H9 (cell line): Measurements from ENCODE around the gene HOATZ. TPM values are rescaled to one million over a fixed set of nuclear protein-coding genes. Genes with fewer than 3 reads are reported as not detected.
A peak's percentile ranks its signal among the peaks of the same experiment; 100 is the strongest.

Source experiments
- DNase-seq: peaks from one replicate; pipeline ENCODE4 v3.0.0-alpha.2; 2017
- H2AFZ ChIP-seq: one replicate; pipeline ENCODE4 v1.6.1; 2013; ENCODE audit warnings: mild to moderate bottlenecking, low read length, control low read depth, moderate library complexity
- H2AK5ac ChIP-seq: 2 replicates; pipeline ENCODE4 v1.6.1; 2013; ENCODE audit warnings: low read length, control low read depth, mixed read lengths; ENCODE audit not compliant: insufficient read length
- H2BK120ac ChIP-seq: one replicate; pipeline ENCODE4 v1.6.1; 2013; ENCODE audit warnings: low read depth, mild to moderate bottlenecking, low read length, control low read depth, inconsistent platforms; ENCODE audit not compliant: poor library complexity, severe bottlenecking
- H2BK12ac ChIP-seq: 2 replicates; pipeline ENCODE4 v1.6.1; 2013; ENCODE audit warnings: low read length, control low read depth, mixed read lengths, low read depth; ENCODE audit not compliant: insufficient read length
- H2BK15ac ChIP-seq: 2 replicates; pipeline ENCODE4 v1.6.1; 2013; ENCODE audit warnings: low read depth, low read length, control low read depth
- H2BK20ac ChIP-seq: one replicate; pipeline ENCODE4 v1.6.1; 2013; ENCODE audit warnings: low read depth, mild to moderate bottlenecking, low read length, control low read depth, inconsistent platforms; ENCODE audit not compliant: poor library complexity, severe bottlenecking
- H2BK5ac ChIP-seq: 2 replicates; pipeline ENCODE4 v1.6.1; 2013; ENCODE audit warnings: low read length, control low read depth, mixed read lengths; ENCODE audit not compliant: insufficient read length
- H3K14ac ChIP-seq: 2 replicates; pipeline ENCODE4 v1.6.1; 2013; ENCODE audit warnings: low read length, control low read depth; ENCODE audit not compliant: insufficient read depth
- H3K18ac ChIP-seq: 2 replicates; pipeline ENCODE4 v1.6.1; 2013; ENCODE audit warnings: low read depth, mild to moderate bottlenecking, mixed read lengths, low read length, control low read depth; ENCODE audit not compliant: insufficient read length
- H3K23ac ChIP-seq: 2 replicates; pipeline ENCODE4 v1.6.1; 2013; ENCODE audit warnings: low read length, control low read depth, mixed read lengths, low read depth; ENCODE audit not compliant: insufficient read length
- H3K23me2 ChIP-seq: 2 replicates; pipeline ENCODE4 v1.6.1; 2013; ENCODE audit warnings: low read depth, mild to moderate bottlenecking, mixed read lengths, low read length, control low read depth; ENCODE audit not compliant: insufficient read length, poor library complexity, severe bottlenecking
- H3K27ac ChIP-seq: 2 replicates; pipeline ENCODE4 v1.5.1; 2013; ENCODE audit warnings: low read length, control low read depth, mixed read lengths, low read depth; ENCODE audit not compliant: insufficient read length
- H3K27me3 ChIP-seq: 2 replicates; pipeline ENCODE4 v1.6.1; 2013; ENCODE audit warnings: low read length, control low read depth, inconsistent platforms; ENCODE audit not compliant: insufficient read depth
- H3K4ac ChIP-seq: 2 replicates; pipeline ENCODE4 v1.6.1; 2013; ENCODE audit warnings: low read depth, mild to moderate bottlenecking, control low read depth, inconsistent platforms, low read length, moderate library complexity
- H3K4me1 ChIP-seq: 2 replicates; pipeline ENCODE4 v1.6.1; 2013; ENCODE audit warnings: low read length, control low read depth, inconsistent platforms; ENCODE audit not compliant: insufficient read depth
- H3K4me2 ChIP-seq: 2 replicates; pipeline ENCODE4 v1.6.1; 2013; ENCODE audit warnings: low read length, control low read depth, mixed read lengths; ENCODE audit not compliant: insufficient read length, insufficient read depth
- H3K56ac ChIP-seq: 2 replicates; pipeline ENCODE4 v1.6.1; 2013; ENCODE audit warnings: low read depth, mild to moderate bottlenecking, mixed read lengths, low read length, control low read depth; ENCODE audit not compliant: insufficient read length
- H3K79me1 ChIP-seq: 2 replicates; pipeline ENCODE4 v1.6.1; 2013; ENCODE audit warnings: low read depth, mild to moderate bottlenecking, moderate library complexity, low read length, control low read depth, inconsistent platforms; ENCODE audit not compliant: insufficient read depth, poor library complexity, severe bottlenecking
- H3K79me2 ChIP-seq: 2 replicates; pipeline ENCODE4 v1.6.1; 2013; ENCODE audit warnings: low read length, control low read depth, inconsistent platforms; ENCODE audit not compliant: insufficient read depth
- H3K9ac ChIP-seq: 2 replicates; pipeline ENCODE4 v1.6.1; 2013; ENCODE audit warnings: low read length, control low read depth, mixed read lengths; ENCODE audit not compliant: insufficient read length; ENCODE audit errors: extremely low read depth
- H3K9me3 ChIP-seq: one replicate; pipeline ENCODE4 v1.6.1; 2013; ENCODE audit warnings: low read depth, low read length, inconsistent platforms; ENCODE audit not compliant: control insufficient read depth
- H3T11ph ChIP-seq: one replicate; pipeline ENCODE4 v1.6.1; 2013; ENCODE audit warnings: mild to moderate bottlenecking, low read length, control low read depth, inconsistent platforms
- H4K20me1 ChIP-seq: one replicate; pipeline ENCODE4 v1.6.1; 2013; ENCODE audit not compliant: control insufficient read depth, insufficient read length, insufficient read depth
- H4K5ac ChIP-seq: 2 replicates; pipeline ENCODE4 v1.6.1; 2013; ENCODE audit warnings: low read depth, mild to moderate bottlenecking, mixed read lengths, low read length, control low read depth; ENCODE audit not compliant: insufficient read length
- H4K8ac ChIP-seq: replicated peaks from 2 replicates; pipeline ENCODE4 v1.6.1; 2013; ENCODE audit warnings: low read length, control low read depth, mixed read lengths, low read depth; ENCODE audit not compliant: insufficient read length
- H4K91ac ChIP-seq: 2 replicates; pipeline ENCODE4 v1.6.1; 2013; ENCODE audit warnings: low read depth, mild to moderate bottlenecking, moderate library complexity, mixed read lengths, low read length, control low read depth; ENCODE audit not compliant: insufficient read length
- H3K27ac Mint-ChIP-seq, 3 experiments: 2 replicates in 2 of 3; 3 replicates in 1 of 3; pipeline ENCODE4 v1.8.0; 2020 to 2021; ENCODE audit warnings: mixed read lengths in 3 of 3, mild to moderate bottlenecking in 1 of 3, moderate library complexity in 1 of 3
- H3K27me3 Mint-ChIP-seq: 2 replicates; pipeline ENCODE4 v1.8.0; 2021; ENCODE audit warnings: low read depth, mild to moderate bottlenecking, moderate library complexity, mixed read lengths
- H3K36me3 Mint-ChIP-seq, 3 experiments: 2 replicates in 2 of 3; 3 replicates in 1 of 3; pipeline ENCODE4 v1.8.0; 2020 to 2021; ENCODE audit warnings: low read depth in 3 of 3, mixed read lengths in 3 of 3; ENCODE audit not compliant: insufficient read depth in 1 of 3
- H3K4me1 Mint-ChIP-seq, 2 experiments: 2 replicates each; pipeline ENCODE4 v1.8.0; 2020; ENCODE audit warnings: mixed read lengths in 2 of 2
- H3K4me3 Mint-ChIP-seq, 2 experiments: 2 replicates in 1 of 2; 3 replicates in 1 of 2; pipeline ENCODE4 v1.8.0; 2020 to 2021; ENCODE audit warnings: mild to moderate bottlenecking in 2 of 2, mixed read lengths in 2 of 2, moderate library complexity in 1 of 2
- H3K9me3 Mint-ChIP-seq, 2 experiments: 2 replicates in 1 of 2; 3 replicates in 1 of 2; pipeline ENCODE4 v1.8.0; 2020; ENCODE audit warnings: mild to moderate bottlenecking in 2 of 2, mixed read lengths in 2 of 2, moderate library complexity in 1 of 2
- CTCF ChIP-seq: fragments of 200-600 bp; sonication (generic); conservative IDR thresholded peaks from 3 replicates; pipeline ENCODE4 v1.8.0; 2021; ENCODE audit warnings: antibody characterized with exemption, mild to moderate bottlenecking
- WGBS: extraction: QIAGEN DNeasy Blood & Tissue Kit; methylation state at CpG from one replicate; pipeline ENCODE4 v1.1.7; 2013; ENCODE audit warnings: missing lambda C conversion rate, low lambda C conversion rate, mixed read lengths; ENCODE audit not compliant: insufficient read length; ENCODE audit errors: extremely low coverage; 5-methylcytosine and 5-hydroxymethylcytosine counted together
- long read RNA-seq: library from polyadenylated mRNA; unstranded; transcript quantifications from one replicate; pipeline ENCODE4 v2.0.0, GENCODE V29; 2020
- total RNA-seq: library from RNA; stranded (reverse); gene quantifications from 2 replicates; pipeline ENCODE4 v1.2.1, GENCODE V29; 2021

The HOATZ gene
- total RNA-seq, result not detected in 2 replicates
- long read RNA-seq, result 0 reads

DNA sequence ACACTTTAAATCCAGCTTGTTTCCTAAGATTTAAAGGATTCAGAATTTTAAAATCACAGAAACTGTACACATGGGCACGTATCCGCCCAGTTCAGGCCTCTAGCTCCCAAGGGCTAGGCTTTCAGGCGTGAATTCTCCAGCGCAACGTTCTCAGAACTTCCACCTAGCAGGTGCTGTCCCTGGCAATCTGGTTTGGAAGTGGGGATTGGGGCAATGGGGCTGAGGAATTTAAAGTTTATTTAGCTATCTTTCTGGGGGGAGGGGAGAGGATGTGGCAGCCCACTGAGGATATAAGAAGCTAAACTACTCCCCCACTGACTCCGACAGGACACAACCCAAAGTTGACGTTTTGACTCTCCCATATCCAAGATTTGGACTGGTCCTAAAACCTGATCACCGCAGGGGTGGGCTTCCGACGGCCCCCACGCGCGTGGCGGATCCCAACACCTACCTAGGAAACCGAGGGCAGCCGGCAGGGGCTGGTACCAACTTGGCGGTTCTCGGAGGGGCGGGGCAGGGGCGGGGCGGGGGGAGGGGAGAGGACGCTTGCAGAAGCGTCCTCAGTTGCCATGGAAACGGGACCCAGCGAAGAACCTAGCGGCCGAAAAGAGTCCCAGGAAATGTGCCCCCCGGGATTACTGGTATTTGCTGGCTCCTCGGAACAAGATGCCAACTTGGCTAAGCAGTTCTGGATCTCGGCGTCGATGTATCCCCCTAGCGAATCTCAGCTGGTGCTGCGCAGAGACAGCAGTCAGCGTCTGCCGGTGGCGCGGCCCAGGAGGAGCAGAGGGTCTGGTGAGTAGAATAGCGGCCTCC lies at the start of gene HOATZ:
HOATZ (plus strand) TSS at position 563 of the 816 bp plus-strand sequence; CDS start at position 570, 7 bp downstream.
- Histone ChIP-seq H2BK120ac (no peak within 1 kb of the TSS), H3K27ac (no peak within 1 kb of the TSS), H3K4me1 (peaks cover 3% of the 10 kb centered on the region; the same call in 1 of the 2 replicates), H4K91ac (no peak within 1 kb of the TSS), H2AK5ac (no peak within 1 kb of the TSS), H3K4ac (no peak within 1 kb of the TSS), H4K5ac (no peak within 1 kb of the TSS), H3K27me3 (peaks cover 13% of the 10 kb centered on the region; the same call in 1 of the 2 replicates), H3K9ac (no peak within 1 kb of the TSS), H3K14ac (no peak within 1 kb of the TSS), H4K20me1 (no peaks in the 10 kb centered on the region), H2BK5ac (no peak within 1 kb of the TSS), H2BK20ac (no peak within 1 kb of the TSS), H2AFZ (no peak within 1 kb of the TSS), H3K56ac (no peak within 1 kb of the TSS), H3K4me2 (peak within 1 kb of the TSS; percentile 80), H3K23ac (no peak within 1 kb of the TSS), H3K18ac (no peak within 1 kb of the TSS), H2BK15ac (no peak within 1 kb of the TSS), H3T11ph (no peak within 1 kb of the TSS), H2BK12ac (no peak within 1 kb of the TSS), H4K8ac (no peak within 1 kb of the TSS), H3K23me2 (peaks cover 15% of the 10 kb centered on the region), H3K79me2 (no peaks in the 10 kb centered on the region), H3K79me1 (no peaks in the 10 kb centered on the region), H3K9me3 (no peaks in the 10 kb centered on the region)
- WGBS, result no CpG with 5 or more reads among the region's 39 CpGs
- Mint-ChIP-seq H3K9me3 (no peaks in the 10 kb centered on the region; a peak in 1 of 5 replicates), H3K27me3 (peaks cover 44% of the 10 kb centered on the region), H3K4me1 (peaks cover 11 to 18% of the 10 kb centered on the region in 2 experiments), H3K27ac (peak within 1 kb of the TSS in 1 of 3 experiments; percentile 70; a peak in 1 of 7 replicates), H3K36me3 (no peaks in the 10 kb centered on the region), H3K4me3 (peak within 1 kb of the TSS; percentile 61 to 79)
- peak; percentile 83 for DNase-seq
- TF ChIP-seq CTCF, result peak; percentile 44; the same call in 2 of the 3 replicates
